ENCODE results near the gene AHCYL2. TPM values are rescaled to one million over a fixed set of nuclear protein-coding genes. Genes with fewer than 3 reads are reported as not detected.

Gene AHCYL2
- total and polyA plus RNA-seq, 2 of the 8 experiments (the other 6 are each of a cell fraction or from before 2014, with no cell fraction given) = 20.7 to 25.4 TPM

- no peak for TF ChIP-seq ATF2 (IDR thresholded peaks at IDR 0.05; ENCODE audit: low read length)
- no peak for TF ChIP-seq POLR2A (IDR thresholded peaks at IDR 0.05; ENCODE audit: control extremely low read depth in 1 of 2, low read depth in 2 of 2, low read length in 2 of 2)
- no peak for TF ChIP-seq KDM1A (IDR thresholded peaks at IDR 0.05; ENCODE audit: borderline replicate concordance, low read length)
- no peak for TF ChIP-seq CEBPB (IDR thresholded peaks at IDR 0.05; ENCODE audit: low read depth, low read length)
- TF ChIP-seq SIX5 (IDR thresholded peaks at IDR 0.05; ENCODE audit: low read depth, low read length) = no peak
- no peak for TF ChIP-seq GTF2F1 (IDR thresholded peaks at IDR 0.05; ENCODE audit: borderline replicate concordance, low read depth, low read length)
Observed at GRCh38 chr7:129436335-129436923, 211.6 kb downstream of the AHCYL2 start (continued).
